ENCODE results near the gene ITPKA. TPM values are rescaled to one million over a fixed set of nuclear protein-coding genes. Genes with fewer than 3 reads are reported as not detected.

Gene ITPKA
- total and polyA plus RNA-seq, 2 of the 13 experiments (the other 11 are each of a cell fraction or from before 2014, with no cell fraction given), result 13.2 to 41.3 TPM

DNA sequence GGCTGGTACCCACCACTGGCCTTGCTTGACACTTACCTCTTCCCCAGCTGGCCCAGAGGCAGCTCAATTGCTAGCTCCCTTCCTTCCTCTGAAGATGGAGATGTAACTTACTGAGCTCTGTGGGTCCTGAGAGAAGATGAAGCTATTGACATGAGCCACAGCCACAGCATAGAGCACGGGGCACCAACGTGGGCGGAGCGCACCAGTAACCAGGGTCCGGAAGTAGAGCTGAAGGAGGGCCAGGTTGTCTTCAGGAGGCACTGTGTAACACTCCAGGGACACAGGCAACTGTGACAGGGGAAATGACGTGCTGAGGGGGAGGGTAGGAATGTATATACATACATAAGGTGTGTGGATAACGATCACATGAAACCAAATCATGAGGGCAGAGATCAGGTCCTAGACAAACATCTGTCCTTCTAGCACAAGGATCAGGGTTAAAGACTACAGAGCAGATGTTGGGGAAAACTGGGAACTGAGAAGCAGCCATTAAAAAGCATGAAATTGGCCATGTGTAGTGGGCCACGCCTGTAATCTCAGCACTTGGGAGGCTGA, 24.3 kb downstream of the ITPKA start (continued):
- TF ChIP-seq, protein P1, sequence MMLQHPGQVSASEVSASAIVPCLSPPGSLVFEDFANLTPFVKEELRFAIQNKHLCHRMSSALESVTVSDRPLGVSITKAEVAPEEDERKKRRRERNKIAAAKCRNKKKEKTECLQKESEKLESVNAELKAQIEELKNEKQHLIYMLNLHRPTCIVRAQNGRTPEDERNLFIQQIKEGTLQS (CRISPR knock-in tag; IDR thresholded peaks at IDR 0.05), result no peak
- TF ChIP-seq, protein P2, sequence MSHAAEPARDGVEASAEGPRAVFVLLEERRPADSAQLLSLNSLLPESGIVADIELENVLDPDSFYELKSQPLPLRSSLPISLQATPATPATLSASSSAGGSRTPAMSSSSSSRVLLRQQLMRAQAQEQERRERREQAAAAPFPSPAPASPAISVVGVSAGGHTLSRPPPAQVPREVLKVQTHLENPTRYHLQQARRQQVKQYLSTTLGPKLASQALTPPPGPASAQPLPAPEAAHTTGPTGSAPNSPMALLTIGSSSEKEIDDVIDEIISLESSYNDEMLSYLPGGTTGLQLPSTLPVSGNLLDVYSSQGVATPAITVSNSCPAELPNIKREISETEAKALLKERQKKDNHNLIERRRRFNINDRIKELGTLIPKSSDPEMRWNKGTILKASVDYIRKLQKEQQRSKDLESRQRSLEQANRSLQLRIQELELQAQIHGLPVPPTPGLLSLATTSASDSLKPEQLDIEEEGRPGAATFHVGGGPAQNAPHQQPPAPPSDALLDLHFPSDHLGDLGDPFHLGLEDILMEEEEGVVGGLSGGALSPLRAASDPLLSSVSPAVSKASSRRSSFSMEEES (CRISPR knock-in tag; IDR thresholded peaks at IDR 0.05), result peak; percentile 59; the same call in 1 of the 2 replicates
- TF ChIP-seq PAWR (CRISPR knock-in tag; IDR thresholded peaks at IDR 0.05; ENCODE audit: borderline replicate concordance) (no peak), ZBTB43 (CRISPR knock-in tag; conservative IDR thresholded peaks at IDR 0.05) (no peak), CHD2 (IDR thresholded peaks at IDR 0.05; ENCODE audit: low read depth, low read length) (no peak), GABPB1 (CRISPR knock-in tag; IDR thresholded peaks at IDR 0.05) (peak; percentile 43; the same call in 1 of the 2 replicates), SATB2 (CRISPR knock-in tag; IDR thresholded peaks at IDR 0.05) (no peak), DDIT3 (CRISPR knock-in tag; IDR thresholded peaks at IDR 0.05) (no peak), SP2 (CRISPR knock-in tag; IDR thresholded peaks at IDR 0.05) (no peak), PHF21A (CRISPR knock-in tag; IDR thresholded peaks at IDR 0.05) (no peak), NR3C1 (CRISPR knock-in tag; IDR thresholded peaks at IDR 0.05) (no peak), ZNF781 (CRISPR knock-in tag; IDR thresholded peaks at IDR 0.05; ENCODE audit: borderline replicate concordance, not compliant biosample characterization) (no peak), ZNF432 (CRISPR knock-in tag; IDR thresholded peaks at IDR 0.05; ENCODE audit: borderline replicate concordance) (no peak), POLR2AphosphoS5 (IDR thresholded peaks at IDR 0.05; ENCODE audit: low read depth, low read length) (no peak), GTF3A (CRISPR knock-in tag; conservative IDR thresholded peaks at IDR 0.05) (no peak), EP300 (IDR thresholded peaks at IDR 0.05; ENCODE audit: low read depth in 2 of 2, low read length in 2 of 2) (peak in 1 of 2 experiments; percentile 6; a peak in 1 of 4 replicates), EP300 (CRISPR knock-in tag; IDR thresholded peaks at IDR 0.05; ENCODE audit: borderline replicate concordance) (no peak), ZNF749 (CRISPR knock-in tag; IDR thresholded peaks at IDR 0.05; ENCODE audit: borderline replicate concordance) (no peak), BRCA1 (CRISPR knock-in tag; IDR thresholded peaks at IDR 0.05) (no peak), ZNF557 (CRISPR knock-in tag; IDR thresholded peaks at IDR 0.05) (no peak), HNRNPLL (IDR thresholded peaks at IDR 0.05; ENCODE audit: low read depth, low read length, poor library complexity, severe bottlenecking) (no peak)
- TF ChIP-seq, protein P3, sequence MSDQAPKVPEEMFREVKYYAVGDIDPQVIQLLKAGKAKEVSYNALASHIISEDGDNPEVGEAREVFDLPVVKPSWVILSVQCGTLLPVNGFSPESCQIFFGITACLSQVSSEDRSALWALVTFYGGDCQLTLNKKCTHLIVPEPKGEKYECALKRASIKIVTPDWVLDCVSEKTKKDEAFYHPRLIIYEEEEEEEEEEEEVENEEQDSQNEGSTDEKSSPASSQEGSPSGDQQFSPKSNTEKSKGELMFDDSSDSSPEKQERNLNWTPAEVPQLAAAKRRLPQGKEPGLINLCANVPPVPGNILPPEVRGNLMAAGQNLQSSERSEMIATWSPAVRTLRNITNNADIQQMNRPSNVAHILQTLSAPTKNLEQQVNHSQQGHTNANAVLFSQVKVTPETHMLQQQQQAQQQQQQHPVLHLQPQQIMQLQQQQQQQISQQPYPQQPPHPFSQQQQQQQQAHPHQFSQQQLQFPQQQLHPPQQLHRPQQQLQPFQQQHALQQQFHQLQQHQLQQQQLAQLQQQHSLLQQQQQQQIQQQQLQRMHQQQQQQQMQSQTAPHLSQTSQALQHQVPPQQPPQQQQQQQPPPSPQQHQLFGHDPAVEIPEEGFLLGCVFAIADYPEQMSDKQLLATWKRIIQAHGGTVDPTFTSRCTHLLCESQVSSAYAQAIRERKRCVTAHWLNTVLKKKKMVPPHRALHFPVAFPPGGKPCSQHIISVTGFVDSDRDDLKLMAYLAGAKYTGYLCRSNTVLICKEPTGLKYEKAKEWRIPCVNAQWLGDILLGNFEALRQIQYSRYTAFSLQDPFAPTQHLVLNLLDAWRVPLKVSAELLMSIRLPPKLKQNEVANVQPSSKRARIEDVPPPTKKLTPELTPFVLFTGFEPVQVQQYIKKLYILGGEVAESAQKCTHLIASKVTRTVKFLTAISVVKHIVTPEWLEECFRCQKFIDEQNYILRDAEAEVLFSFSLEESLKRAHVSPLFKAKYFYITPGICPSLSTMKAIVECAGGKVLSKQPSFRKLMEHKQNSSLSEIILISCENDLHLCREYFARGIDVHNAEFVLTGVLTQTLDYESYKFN (CRISPR knock-in tag; conservative IDR thresholded peaks at IDR 0.05), result peak; percentile 74
